KMS-11 (cell line): ENCODE data around the gene CDHR4.

ENCODE experiments used
- H2AFZ ChIP-seq: fragments of 200-600 bp; sonication (generic); 2 replicates; pipeline ENCODE4 v1.6.1; 2016; ENCODE audit warnings: antibody characterized with exemption, mixed run types, low read depth
- H3K27ac ChIP-seq: fragments of 200-600 bp; sonication (generic); 2 replicates; pipeline ENCODE4 v1.6.1; 2016; ENCODE audit warnings: mild to moderate bottlenecking, mixed run types
- H3K27me3 ChIP-seq: fragments of 200-600 bp; sonication (generic); 2 replicates; pipeline ENCODE4 v1.6.1; 2017; ENCODE audit warnings: mild to moderate bottlenecking, low read depth, mixed run types, moderate library complexity; ENCODE audit not compliant: insufficient read depth
- H3K36me3 ChIP-seq: fragments of 200-600 bp; sonication (generic); 2 replicates; pipeline ENCODE4 v1.6.1; 2017; ENCODE audit warnings: mild to moderate bottlenecking, mixed run types; ENCODE audit not compliant: insufficient read depth
- H3K4me1 ChIP-seq: fragments of 200-600 bp; sonication (generic); 2 replicates; pipeline ENCODE4 v1.6.1; 2016; ENCODE audit warnings: mild to moderate bottlenecking, low read depth, mixed run types; ENCODE audit not compliant: poor library complexity, severe bottlenecking
- H3K4me2 ChIP-seq: fragments of 200-600 bp; sonication (generic); 2 replicates; pipeline ENCODE4 v1.7.0; 2016; ENCODE audit warnings: mild to moderate bottlenecking, mixed run types
- H3K4me3 ChIP-seq: fragments of 200-600 bp; sonication (generic); IDR thresholded peaks from 2 replicates; pipeline ENCODE4 v1.6.1; 2017; ENCODE audit warnings: low read depth, low read length, mixed read lengths; ENCODE audit not compliant: insufficient read depth
- H3K79me2 ChIP-seq: fragments of 200-600 bp; sonication (generic); 2 replicates; pipeline ENCODE4 v1.6.1; 2016; ENCODE audit warnings: low read depth, mixed run types; ENCODE audit not compliant: insufficient read depth
- H3K9ac ChIP-seq: fragments of 200-600 bp; sonication (generic); 2 replicates; pipeline ENCODE4 v1.6.1; 2016; ENCODE audit warnings: mild to moderate bottlenecking, mixed run types
- H4K20me1 ChIP-seq: fragments of 200-600 bp; sonication (generic); 2 replicates; pipeline ENCODE4 v1.6.1; 2016; ENCODE audit warnings: mild to moderate bottlenecking, mixed run types; ENCODE audit not compliant: insufficient read depth
- CTCF ChIP-seq: fragments of 200-600 bp; sonication (generic); conservative IDR thresholded peaks from 2 replicates; pipeline ENCODE4 v1.6.1; 2017; ENCODE audit warnings: low read depth, mild to moderate bottlenecking, antibody characterized with exemption, low read length, moderate library complexity, mixed read lengths

The CDHR4 gene

DNA sequence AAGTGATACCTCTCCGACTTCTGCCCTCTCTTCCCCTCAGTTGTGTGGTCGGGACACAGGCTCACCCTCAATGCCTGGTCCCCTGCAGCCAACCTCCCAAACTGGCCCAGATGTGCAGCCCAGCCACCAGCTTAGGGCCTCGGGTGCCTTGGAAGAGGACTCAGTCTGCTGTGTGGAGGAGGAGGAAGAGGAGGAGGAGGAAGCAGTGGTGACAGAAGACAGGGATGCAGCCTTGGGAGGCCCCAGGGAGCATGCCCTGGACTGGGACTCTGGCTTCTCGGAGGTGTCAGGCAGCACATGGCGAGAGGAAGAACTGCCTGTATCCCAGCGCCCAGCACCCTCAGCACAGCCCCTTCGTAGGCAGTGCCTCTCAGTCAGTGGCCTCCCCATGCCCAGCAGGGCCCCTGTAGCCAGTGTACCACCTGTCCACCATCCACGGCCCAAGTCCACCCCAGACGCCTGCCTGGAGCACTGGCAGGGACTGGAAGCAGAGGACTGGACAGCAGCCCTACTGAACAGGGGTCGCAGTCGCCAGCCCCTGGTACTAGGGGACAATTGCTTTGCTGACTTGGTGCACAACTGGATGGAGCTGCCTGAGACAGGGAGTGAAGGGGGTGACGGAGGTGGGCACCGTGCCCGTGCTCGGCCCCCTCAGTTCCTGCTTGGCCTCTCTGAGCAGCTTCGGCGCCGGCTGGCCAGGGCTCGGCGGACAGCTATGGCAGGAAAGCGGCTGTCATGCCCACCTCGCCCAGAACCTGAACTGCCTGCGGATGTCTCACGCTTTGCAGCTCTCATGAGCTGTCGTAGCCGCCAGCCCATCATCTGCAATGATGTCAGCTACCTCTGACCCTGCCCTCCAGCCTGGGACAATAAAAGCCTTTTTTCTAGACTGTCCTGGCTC, 4.7 kb upstream of the CDHR4 start:
- no peak overlapping the region for H3K9ac ChIP-seq
- no peak overlapping the region; the same call in 1 of the 2 replicates for H2AFZ ChIP-seq
- H3K27ac ChIP-seq, result no peak overlapping the region
- no peaks in the 10 kb centered on the region for H3K36me3 ChIP-seq
- no peaks in the 10 kb centered on the region for H3K79me2 ChIP-seq
- no peaks in the 10 kb centered on the region for H3K4me1 ChIP-seq
- H4K20me1 ChIP-seq, result no peaks in the 10 kb centered on the region
- H3K4me3 ChIP-seq, result no peak overlapping the region
- H3K4me2 ChIP-seq, result no peak overlapping the region; the same call in 1 of the 2 replicates
- no peaks in the 10 kb centered on the region; the same call in 1 of the 2 replicates for H3K27me3 ChIP-seq
- TF ChIP-seq CTCF, result no peak

DNA sequence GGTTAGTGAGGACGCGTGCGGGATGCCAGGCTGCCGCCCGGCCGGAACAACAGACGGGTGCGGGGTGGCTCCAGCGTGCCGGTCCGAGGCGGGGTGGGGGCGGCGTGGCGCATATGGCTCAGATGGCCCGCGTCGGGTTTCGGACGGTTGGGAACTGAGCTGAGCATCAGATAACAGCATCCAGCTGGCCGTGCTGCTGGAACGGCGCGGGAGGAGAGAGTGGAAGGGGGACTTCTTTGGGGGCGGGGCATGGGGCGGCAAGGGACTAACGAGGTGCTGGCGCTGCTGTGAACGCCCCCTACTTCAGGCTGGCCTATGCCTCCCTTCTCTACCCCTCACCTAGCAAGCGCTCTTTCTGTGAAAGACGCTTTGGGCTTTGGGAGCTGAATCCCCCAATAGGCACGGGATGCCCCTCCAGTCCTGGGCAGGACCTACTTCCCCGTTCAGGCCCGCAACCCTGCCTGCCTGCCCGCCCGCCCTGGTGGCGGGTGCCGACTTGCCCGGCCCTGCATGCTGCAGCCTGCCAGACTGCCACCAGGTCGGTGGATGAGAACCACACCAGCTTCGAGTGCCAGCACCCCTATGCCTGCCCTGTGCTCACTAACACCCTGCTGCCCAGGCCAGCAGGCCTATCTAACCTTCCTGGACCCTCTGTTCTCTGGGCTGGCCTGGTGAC, 3.9 kb upstream of the CDHR4 start:
- H3K4me2 ChIP-seq, result peak overlapping the region; percentile 76
- no peaks in the 10 kb centered on the region for H3K79me2 ChIP-seq
- no peaks in the 10 kb centered on the region for H3K36me3 ChIP-seq
- TF ChIP-seq CTCF, result no peak
- no peaks in the 10 kb centered on the region for H4K20me1 ChIP-seq
- H3K4me3 ChIP-seq, result no peak overlapping the region
- H3K27ac ChIP-seq, result no peak overlapping the region
- no peaks in the 10 kb centered on the region; the same call in 1 of the 2 replicates for H3K27me3 ChIP-seq
- H3K9ac ChIP-seq, result peak overlapping the region; percentile 39; the same call in 1 of the 2 replicates
- H3K4me1 ChIP-seq, result no peaks in the 10 kb centered on the region
- H2AFZ ChIP-seq, result peak overlapping the region; percentile 88

GRCh38 chr3:49802719-49803464, 3.2 kb upstream of the CDHR4 start, which contains the start of gene INKA1:
INKA1 (plus strand) TSS chr3:49803261; CDS start chr3:49803393, 132 bp downstream.
- Histone ChIP-seq H3K4me2 (peak within 1 kb of the TSS; percentile 76), H3K4me3 (no peak within 1 kb of the TSS), H4K20me1 (no peaks in the 10 kb centered on the region), H3K9ac (peak within 1 kb of the TSS; percentile 39; the same call in 1 of the 2 replicates), H2AFZ (peak within 1 kb of the TSS; percentile 88), H3K27me3 (no peaks in the 10 kb centered on the region; the same call in 1 of the 2 replicates), H3K4me1 (no peaks in the 10 kb centered on the region), H3K27ac (no peak within 1 kb of the TSS), H3K36me3 (no peaks in the 10 kb centered on the region), H3K79me2 (no peaks in the 10 kb centered on the region)
- peak; percentile 69; the same call in 1 of the 2 replicates for TF ChIP-seq CTCF

DNA sequence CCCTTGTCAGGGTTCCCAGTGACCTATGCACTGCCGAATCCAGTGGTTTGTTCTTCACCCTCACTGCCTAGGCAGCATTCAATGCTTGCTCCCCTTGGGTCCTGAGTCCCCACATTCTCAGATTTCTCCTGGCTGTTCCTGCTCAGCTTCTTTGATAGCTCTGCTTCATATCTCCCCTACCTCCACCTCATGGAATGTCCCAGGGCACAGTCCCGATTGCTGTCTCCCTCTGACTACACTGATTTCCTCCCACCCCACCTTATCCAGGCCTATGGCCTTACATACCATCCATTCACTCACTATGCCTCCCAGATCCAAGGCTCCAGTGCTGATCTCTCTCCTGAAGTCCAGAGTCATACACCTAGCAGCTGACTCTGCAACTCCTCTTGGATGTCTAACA, 1.5 kb upstream of the CDHR4 start:
- H3K4me1 ChIP-seq, result no peaks in the 10 kb centered on the region
- H2AFZ ChIP-seq, result no peak overlapping the region
- no peaks in the 10 kb centered on the region for H4K20me1 ChIP-seq
- no peak for TF ChIP-seq CTCF
- H3K9ac ChIP-seq, result no peak overlapping the region
- no peak overlapping the region for H3K4me2 ChIP-seq
- no peaks in the 10 kb centered on the region; the same call in 1 of the 2 replicates for H3K27me3 ChIP-seq
- H3K79me2 ChIP-seq, result no peaks in the 10 kb centered on the region
- no peak overlapping the region for H3K4me3 ChIP-seq
- no peaks in the 10 kb centered on the region for H3K36me3 ChIP-seq
- H3K27ac ChIP-seq, result no peak overlapping the region
